Measurements from ENCODE around the gene ZNF593OS.

ZNF593OS gene

DNA sequence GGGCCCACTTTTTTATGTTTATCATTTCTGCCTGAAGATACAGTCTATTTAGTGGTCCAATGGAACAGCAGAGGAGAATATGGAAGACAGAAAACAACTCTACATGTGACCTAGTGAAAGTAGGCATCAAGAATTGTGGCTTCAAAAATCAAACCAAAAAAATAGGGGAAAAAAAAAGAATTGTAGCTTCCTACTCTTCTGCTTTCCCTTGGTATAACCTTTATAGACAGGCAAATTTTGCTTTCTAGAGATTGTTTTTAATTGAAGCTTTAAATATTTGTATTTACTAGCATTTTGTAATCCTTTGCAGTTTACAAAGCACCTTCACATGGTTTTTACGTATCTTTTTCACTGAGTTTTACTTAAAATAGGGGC lies 45.7 kb downstream of the ZNF593OS start:
- DNase-seq (ENCODE audit: low read depth), result no peak

DNA sequence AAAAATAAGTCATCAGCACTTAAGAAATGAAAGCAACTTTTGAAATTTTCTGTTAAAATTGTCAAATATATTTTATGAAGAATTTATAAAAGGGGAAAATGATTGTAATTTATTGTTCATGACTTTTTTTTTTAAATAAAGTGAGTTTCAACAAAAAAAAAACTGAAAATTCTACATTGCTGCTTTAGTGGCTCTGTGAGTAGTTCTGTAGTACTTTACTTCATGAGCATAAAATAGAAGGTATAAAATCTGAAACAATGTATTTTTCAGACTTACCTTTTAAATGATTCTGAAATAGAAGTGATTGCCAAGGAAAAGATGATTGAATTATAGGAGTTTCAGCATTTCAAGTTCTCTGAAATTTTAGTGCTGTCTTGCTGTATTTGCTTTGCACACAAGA lies 46.2 kb downstream of the ZNF593OS start:
- no peak for DNase-seq (ENCODE audit: low read depth)

DNA sequence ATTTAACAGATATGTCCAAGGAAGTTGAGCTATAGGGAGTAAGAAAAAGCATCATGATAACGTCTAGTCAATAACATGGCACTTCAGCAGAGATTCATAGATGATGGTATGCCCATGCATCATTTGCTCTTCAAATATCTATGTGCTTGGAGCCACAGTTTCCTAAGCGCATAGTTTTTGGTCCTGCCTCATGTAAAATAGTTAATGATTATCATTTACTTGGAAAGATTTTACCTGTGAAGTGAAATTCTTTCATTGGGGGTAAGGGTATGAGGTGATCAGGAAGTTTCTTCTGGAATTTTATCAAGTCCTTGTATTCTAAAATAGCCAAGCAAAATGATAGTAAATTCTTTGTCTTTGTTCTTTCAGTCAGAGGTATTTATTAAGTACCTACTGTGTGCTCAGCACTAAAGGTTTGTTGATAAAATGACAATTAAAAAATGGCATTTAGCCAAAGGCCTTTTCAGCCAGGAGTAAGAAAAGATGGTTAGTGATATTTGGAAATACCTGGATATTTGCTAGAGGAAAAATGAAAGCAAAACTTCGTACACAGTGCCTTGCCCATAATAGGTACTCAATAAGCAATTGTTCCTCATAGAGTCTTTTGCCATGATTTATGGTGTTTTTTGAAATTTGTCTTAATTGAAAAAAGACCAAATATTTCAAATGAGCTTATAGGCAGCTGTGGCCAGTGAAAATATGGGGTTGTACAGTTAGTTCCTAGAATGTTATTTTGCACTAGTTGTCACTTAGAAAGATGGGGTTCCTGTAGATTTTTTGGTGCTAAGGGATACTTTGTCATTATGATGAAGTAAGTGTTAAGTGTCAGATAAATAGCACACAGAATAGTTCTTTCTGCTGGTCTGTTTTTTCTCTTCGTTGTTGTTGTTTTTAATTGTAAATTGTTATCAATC lies 47.0 kb downstream of the ZNF593OS start:
- no peak for DNase-seq (ENCODE audit: low read depth)

DNA sequence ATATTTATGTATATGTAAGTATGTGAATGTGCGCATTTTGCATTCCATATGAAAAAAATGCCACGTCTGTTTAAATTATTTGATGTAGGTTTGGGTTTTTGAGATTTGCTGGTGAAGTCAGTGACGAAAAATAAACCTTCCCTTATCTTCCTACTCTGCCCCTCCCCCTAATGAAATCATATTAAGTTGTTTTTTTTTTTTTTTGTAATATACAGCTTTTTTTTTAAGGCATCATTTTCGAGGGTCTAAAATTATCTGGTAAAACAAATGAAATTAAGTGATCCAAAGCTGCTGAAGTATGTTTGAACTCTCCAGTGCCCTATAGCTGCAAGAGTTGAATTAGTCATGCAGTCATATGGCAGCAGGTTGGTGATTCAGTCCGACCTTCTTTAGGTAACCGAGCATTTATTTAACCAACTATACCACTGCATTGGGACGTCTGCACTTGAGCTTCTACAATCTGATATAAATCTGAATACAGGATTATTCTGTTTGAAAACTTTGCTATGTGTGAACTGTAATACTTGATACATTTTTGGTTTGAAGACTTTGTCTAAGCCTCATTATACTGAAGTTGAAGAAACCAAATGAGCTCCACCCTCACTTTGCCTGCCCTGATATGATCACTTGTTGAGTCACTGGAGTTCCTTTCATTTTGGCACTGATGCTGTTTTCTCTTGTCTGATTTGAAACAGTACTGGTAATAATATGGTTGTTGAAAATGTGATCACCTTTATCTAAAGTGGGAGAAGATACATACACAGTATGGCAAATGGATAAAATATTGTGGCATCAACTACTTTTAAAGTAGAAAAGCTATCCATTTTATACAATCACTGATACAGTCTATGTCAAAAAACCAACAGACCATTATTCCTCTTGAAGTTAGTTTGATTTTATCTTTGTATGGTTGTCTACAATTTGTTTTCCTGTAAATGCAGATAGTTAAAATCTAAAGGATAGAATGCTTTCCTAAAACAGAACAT lies 48.4 kb downstream of the ZNF593OS start:
- DNase-seq (ENCODE audit: low read depth), result peak; percentile 78

DNA sequence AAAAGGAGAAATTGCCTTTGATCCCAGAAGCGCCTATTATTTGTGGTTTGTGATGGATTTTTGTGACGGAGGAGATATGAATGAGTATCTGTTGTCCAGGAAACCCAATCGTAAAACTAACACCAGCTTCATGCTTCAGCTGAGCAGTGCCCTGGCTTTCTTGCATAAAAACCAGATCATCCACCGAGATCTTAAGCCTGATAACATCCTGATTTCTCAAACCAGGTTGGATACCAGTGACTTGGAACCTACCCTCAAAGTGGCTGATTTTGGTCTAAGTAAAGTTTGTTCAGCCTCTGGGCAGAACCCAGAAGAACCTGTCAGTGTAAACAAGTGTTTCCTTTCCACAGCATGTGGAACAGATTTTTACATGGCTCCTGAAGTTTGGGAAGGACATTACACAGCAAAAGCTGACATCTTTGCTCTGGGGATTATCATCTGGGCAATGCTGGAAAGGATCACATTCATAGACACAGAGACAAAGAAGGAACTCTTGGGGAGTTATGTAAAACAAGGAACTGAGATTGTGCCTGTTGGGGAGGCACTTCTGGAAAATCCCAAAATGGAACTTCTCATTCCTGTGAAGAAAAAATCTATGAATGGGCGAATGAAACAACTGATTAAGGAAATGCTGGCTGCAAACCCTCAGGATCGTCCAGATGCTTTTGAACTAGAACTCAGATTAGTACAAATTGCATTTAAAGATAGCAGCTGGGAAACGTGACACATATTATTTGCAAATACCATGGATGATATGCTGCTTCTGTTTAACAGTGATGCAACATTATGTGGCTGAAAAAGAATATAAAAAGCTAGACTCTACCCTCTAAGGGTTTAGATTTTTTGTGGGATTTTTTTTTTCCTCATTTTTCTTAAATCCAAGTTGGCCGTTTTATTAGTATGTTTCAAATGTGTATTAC lies 49.5 kb downstream of the ZNF593OS start:
- DNase-seq (ENCODE audit: low read depth), result no peak

DNA sequence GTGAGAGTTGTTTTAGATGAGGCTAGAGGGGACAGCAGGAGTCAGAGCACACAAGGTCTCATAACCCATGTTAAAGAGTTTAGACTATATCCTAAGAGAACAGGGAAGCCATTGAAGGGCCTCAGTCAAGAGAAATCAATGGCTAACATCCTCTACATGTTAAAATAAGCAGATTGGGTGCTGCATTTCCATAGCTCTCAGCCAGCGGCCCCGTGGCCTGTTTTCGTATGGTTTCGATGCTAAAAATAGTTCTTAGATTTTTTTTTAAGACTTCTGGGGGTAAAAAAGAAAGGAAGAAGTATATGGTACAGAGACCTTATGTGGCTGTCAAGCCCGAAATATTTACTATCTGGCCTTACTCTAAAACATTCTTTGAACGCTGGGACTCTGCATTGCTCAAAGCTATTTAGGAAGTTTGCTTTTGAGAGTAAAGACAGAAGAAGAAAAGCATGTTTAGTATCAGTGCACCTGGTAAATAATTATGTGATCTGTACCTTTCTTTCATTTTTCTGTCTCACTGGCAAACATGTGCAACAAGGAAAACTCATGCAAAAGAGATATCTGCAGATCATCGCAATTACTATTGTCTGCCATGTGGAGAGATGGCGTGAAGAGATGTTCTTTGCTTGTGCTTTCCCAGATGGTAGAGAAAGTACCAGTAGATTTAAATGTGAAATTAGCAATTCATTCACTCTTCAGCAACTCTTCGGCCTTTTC lies 51.6 kb downstream of the ZNF593OS start:
- DNase-seq (ENCODE audit: low read depth), result no peak

Measured in iris pigment epithelial cell (primary cell).